Stimulated activated CD4-positive, alpha-beta T cell treated with anti-CD3 and anti-CD28 coated beads, Interleukin-1b, Interleukin-23, amount 100 ng/mL, for 24 hours (primary cell): ENCODE measurements around the gene IGSF11.
"Not testable (repeated sequence)": the region's sequence is repeated elsewhere in the genome, so short reads cannot be mapped to it uniquely, and the experiment has no call there.

ENCODE experiments used
- DNase-seq, 4 experiments: peaks; one replicate each; pipeline ENCODE4 v3.0.0-alpha.2; 2020; ENCODE audit warnings: low read depth in 4 of 4, low spot score in 1 of 4

IGSF11 gene, protein sequence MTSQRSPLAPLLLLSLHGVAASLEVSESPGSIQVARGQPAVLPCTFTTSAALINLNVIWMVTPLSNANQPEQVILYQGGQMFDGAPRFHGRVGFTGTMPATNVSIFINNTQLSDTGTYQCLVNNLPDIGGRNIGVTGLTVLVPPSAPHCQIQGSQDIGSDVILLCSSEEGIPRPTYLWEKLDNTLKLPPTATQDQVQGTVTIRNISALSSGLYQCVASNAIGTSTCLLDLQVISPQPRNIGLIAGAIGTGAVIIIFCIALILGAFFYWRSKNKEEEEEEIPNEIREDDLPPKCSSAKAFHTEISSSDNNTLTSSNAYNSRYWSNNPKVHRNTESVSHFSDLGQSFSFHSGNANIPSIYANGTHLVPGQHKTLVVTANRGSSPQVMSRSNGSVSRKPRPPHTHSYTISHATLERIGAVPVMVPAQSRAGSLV

DNA sequence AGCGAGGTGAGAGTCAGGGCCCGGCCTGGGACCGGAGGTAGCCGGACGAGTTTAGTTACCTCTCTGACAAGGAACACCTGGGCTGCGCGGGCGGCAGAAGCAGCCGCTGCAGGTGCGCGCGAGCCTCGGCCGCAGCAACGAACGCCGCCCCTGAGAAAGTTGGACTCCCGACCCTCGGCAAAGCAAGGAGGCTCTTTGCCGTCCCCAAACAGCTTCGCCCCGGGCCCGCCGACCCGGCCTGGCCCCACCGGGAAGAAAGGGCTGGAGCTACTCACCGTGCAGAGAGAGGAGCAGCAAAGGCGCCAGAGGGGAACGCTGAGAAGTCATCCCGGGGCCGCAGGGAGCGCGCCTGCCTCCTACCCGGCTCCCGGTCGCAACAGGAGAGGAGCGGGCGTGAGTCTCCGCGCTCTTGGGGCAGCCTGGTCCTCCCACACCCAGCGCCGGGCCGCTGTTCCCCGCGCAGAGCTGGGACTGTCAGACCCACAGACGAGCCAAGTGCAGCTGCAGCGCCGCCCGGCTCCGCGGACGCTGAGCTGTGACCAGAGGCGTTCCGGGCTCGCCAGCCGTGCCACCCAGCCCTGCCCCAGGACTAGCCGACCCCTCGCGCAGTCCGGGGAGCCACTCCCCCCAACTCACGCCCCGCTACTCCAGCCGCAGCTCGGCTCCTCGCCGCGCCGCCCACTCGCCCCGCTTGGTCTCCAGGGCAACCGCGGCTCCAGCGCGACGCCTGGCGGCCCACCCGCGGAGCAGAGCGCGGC, at the start of gene IGSF11:
TSS of gene IGSF11 (minus strand) at position 591 of the 758 bp plus-strand sequence. CDS start at position 327, 264 bp downstream.
- peak; percentile 19 to 63 (median 54) for DNase-seq

DNA sequence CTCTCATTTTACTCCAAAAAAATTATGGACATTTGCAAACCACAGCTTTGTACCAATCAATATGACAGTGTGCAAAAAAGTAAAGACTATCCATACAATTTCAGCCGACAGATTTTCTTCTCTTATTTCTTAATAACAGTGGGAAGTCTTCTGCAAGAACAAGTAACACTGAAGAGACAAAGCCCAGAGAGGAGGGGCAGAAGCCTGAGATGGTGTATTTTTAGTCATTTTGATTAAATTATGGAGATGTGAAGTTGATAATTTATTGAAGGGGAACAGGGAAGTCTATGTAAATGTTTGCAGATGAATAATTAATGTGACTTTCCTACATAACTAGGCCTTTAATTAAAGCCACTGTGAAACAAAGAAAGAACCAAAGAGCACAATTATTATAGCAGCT, 45.7 kb upstream of the IGSF11 start:
- no peak for DNase-seq

DNA sequence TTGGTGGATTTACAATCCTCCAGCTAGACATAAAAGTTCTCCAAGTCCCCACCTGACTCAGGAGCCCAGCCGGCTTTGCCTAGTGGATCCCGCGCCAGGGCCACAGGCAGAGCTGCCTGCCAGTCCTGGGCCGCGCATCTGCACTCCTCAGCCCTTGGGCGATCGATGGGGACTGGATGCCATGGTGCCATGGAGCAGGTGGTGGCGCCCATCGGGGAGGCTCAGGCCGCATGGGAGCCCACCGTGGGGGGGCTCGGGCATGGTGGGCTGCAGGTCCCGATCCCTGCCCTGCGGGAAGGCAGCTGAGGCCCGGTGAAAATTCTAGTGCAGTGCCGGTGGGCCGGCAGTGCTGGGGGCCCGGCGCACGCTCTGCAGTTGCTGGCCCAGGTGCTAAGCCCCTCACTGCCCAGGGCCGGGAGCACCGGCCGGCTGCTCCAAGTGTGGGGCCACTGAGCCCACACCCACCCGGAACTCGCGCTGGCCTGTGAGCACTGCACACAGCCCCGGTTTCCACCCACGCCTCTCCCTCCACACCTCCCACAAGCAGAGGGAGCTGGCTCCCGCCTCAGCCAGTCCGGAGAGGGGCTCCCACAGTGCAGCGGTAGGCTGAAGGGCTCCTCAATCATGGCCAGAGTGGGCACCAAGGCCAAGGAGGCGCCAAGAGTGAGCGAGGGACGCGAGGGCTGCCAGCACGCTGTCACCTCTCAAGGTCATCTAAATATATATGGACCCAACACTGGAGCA, 38.8 kb upstream of the IGSF11 start:
- no peak for DNase-seq

DNA sequence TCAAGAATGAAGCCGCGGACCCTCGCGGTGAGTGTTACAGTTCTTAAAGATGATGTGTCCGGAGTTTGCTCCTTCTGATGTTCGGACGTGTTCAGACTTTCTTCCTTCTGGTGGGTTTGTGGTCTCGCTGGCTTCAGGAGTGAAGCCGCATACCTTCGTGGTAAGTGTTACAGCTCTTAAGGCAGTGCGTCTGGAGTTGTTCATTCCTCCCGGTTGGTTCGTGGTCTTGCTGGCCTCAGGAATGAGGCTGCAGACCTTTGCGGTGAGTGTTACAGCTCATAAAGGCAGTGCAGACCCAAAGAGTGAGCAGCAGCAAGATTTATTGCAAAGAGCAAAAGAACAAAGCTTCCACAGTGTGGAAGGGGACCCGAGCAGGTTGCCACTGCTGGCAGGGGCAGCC, 37.8 kb upstream of the IGSF11 start:
- DNase-seq = not testable (repeated sequence)

- no peak for DNase-seq
Observed at GRCh38 chr3:119069725-119070124, 35.1 kb upstream of the IGSF11 start.

- no peak for DNase-seq
Observed at GRCh38 chr3:119063471-119063870, 28.8 kb upstream of the IGSF11 start.

DNA sequence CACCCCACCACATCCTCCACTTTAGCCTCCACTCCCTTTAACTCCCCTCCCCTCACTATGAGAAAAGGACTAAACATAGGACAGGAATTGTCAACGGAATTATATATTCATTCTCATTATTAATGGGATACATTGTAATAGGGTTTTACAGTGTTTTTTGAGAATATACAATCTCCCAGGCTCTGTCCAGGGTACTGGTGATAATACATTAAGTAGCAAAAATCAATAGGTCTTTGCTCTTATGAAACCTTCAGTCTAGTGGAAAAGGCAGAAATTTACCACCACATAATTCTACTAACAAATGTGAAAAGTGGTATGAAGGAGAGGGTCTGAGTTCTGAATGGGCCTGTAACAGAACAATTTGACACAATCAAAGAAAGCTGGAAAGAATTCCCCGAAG, 28.2 kb upstream of the IGSF11 start:
- DNase-seq = no peak

DNA sequence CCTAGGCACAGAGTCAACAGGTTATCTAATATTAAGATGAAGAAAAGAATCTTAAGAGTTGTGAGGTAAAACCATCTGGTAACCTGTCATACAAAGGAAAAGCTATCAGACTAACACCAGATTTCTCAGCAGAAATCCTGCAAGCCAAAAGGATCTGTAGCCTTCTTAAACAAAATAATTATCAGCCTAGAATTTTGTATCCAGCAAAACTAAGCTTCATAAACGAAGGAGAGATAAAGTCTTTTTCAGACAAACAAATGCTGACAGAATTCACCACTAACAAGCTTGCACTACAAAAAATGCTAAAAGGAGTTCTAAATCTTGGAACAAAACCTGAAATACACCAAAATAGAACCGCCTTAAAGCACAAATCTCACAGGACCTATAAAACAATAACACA, 9.9 kb upstream of the IGSF11 start:
- no peak for DNase-seq

- no peak for DNase-seq
Observed at GRCh38 chr3:119042162-119042561, 7.5 kb upstream of the IGSF11 start.

- no peak for DNase-seq
Observed at GRCh38 chr3:119035014-119035346, 334 bp upstream of the IGSF11 start.

- no peak for DNase-seq
Observed at GRCh38 chr3:119033393-119034255, 1.0 kb downstream of the IGSF11 start.

DNA sequence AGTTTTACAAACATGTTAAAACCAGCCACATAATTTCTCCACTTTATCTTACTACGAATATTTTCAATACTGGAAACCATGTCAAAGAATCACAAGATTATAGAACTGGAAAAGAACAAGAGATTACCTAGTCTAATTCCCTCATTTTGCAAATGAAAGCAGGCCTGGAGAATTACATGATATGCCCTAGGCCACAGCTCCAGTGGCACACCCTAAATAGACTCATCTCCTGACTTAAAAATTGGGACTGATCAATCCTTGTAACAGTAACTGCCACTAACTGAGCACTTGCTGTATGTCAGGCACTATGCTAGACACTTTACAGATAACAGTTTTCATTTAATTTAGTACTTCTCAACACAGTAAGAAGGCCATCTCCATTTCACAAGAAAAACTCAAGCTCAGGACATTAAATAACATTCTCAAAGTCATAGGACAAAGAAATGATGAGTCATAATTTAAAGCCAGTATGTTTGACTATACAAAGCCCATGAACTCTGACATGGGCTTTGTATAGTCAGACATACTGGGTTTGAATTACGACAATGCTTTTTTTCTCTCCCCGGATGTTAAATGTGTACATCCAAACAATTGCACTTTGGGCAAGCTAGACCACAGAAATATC, 9.4 kb downstream of the IGSF11 start:
- no peak for DNase-seq

DNA sequence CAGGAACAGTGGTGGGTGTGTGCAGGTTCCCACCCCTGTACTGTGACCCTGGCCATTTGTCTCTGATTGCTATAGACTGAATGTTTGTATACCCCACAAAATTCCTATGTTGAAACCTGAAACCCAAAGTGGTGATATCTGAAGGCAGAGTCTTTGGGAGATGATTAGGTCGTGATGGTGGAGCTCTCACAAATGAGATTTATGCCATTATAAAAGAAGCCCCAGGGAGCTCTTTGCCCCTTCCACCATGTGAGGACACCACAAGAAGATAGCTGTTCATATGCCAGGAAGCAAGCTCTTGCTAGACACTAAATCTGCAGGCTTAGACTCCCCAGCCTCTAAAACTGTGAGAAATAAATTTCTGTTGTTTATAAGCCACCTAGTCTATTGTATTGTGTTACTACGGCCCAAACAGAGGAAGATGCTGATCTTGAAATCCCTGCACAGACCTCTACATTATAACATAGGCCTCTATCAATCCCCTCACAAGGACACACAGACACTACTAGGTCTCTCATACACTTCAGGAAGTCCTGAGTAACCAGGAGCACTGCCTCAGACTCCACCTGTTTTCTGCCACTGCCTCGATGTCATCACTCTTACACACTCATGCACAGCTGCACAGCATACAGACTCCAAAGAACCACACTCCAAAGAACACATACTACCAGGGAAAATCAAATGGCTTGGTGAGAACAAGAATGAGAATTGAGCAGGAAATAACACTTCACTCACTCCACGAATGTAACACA, 14.7 kb downstream of the IGSF11 start:
- DNase-seq = no peak

GRCh38 chr3:119018690-119019463, 15.8 kb downstream of the IGSF11 start:
- DNase-seq = no peak

DNA sequence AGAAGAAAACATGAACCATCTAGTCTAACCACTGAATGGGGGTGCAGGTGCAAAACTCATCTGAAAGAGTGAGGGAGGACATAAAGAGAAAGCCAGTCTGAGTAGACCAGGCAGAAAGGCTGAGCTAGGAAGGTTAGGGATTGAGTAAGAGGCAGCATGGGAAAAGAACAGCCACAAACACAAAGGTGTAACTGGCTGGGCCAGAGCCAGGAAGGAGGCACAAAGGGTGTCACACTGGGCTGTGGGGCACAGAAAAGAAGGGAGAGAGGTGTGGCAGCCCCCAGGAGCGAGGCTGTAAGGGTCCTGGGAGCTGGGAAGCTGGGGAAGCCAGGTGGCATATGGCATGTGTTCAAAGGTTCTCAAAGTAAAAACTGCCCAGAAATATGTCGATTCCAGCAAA, 18.7 kb downstream of the IGSF11 start:
- DNase-seq = no peak

DNA sequence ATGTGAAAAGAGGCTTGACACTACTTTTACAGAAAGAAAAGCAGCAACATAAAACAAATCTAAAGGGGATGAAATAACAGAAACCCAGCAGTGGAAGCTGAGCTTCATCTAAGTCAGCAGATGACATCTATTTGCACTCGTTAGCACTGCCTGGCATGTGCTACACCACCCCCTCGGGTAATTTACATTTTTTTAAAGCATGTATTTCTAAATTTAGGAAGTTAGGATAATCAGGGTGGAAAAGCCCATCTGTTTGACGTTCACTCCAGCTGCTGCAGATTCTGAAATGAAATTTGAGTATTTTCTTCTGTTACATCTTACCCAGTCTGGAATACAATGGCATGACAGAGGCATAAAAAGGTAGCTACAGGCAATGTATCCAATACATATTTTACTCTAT, 20.7 kb downstream of the IGSF11 start:
- no peak for DNase-seq

GRCh38 chr3:119011528-119011927, 23.1 kb downstream of the IGSF11 start:
- no peak for DNase-seq

DNA sequence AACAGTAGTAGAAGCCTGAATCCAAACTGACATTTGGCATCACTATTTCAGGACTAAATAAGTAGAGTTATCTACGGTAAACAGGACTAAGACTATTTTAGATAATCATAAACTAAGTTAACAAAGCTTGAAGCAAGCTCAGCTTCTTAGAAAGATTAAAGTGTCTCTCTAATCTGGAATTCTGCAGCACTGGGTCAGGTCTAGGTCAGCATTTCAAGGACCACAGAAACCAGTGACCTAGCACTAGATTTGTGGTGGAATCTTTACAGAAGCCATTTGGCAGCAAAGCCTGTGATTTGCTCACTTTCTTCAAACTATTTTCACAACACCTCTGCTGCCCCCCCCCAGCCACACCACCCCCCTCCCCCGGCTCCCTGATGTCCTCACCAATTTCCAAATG, 37.5 kb downstream of the IGSF11 start:
- DNase-seq = no peak

DNA sequence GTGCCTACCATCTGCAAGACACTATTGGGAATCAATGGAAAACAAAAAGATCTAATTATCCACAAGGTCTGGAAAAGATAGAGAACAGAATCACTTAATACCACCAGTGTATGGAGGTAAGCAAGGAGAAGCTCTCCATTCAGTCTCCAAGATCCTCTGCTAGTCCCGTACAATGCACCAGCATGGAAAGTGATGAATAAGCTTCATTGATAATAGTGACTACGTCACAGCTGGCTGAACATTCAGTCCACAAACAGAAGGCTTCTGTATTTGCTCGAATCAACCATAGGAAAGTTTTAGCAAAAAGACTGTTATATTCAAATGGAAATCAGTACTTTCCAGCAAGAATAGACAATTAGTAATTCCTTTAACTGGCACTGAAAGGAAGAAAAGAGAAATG, 42.9 kb downstream of the IGSF11 start:
- no peak for DNase-seq
